Endothelial cell (in vitro differentiated cells): ENCODE measurements around the gene SEMA4D. TPM values are rescaled to one million over a fixed set of nuclear protein-coding genes. Genes with fewer than 3 reads are reported as not detected.

ENCODE experiments used
- DNase-seq: peaks from one replicate; pipeline ENCODE4 v3.0.0; 2021; ENCODE audit warnings: low spot score
- H3K27ac Mint-ChIP-seq: one replicate; pipeline ENCODE4 v1.8.0; 2021; ENCODE audit warnings: mixed read lengths, inconsistent platforms; ENCODE audit not compliant: unreplicated experiment
- H3K27me3 Mint-ChIP-seq: one replicate; pipeline ENCODE4 v1.8.0; 2021; ENCODE audit warnings: mild to moderate bottlenecking, moderate library complexity, mixed read lengths, inconsistent platforms; ENCODE audit not compliant: unreplicated experiment
- H3K36me3 Mint-ChIP-seq: one replicate; pipeline ENCODE4 v1.8.0; 2021; ENCODE audit warnings: mild to moderate bottlenecking, low read depth, mixed read lengths, inconsistent platforms; ENCODE audit not compliant: unreplicated experiment
- H3K4me1 Mint-ChIP-seq: one replicate; pipeline ENCODE4 v1.8.0; 2021; ENCODE audit warnings: mild to moderate bottlenecking, mixed read lengths, inconsistent platforms; ENCODE audit not compliant: unreplicated experiment
- H3K4me3 Mint-ChIP-seq: one replicate; pipeline ENCODE4 v1.8.0; 2021; ENCODE audit warnings: mild to moderate bottlenecking, mixed read lengths, inconsistent platforms; ENCODE audit not compliant: unreplicated experiment
- H3K9me3 Mint-ChIP-seq: one replicate; pipeline ENCODE4 v1.8.0; 2021; ENCODE audit warnings: mixed read lengths, inconsistent platforms; ENCODE audit not compliant: unreplicated experiment
- total RNA-seq: library from RNA; stranded (reverse); fragmentation: NEBNext Ultra II Directional; extraction: Animal tissue kit (Norgen Biotek cat#: 25700); gene quantifications from one replicate; pipeline ENCODE4 v1.2.1, GENCODE V29; 2021; ENCODE audit not compliant: unreplicated experiment
- TF ChIP-seq, protein P1 (sequence below): fragments of 200-600 bp; sonication (generic); IDR thresholded peaks from one replicate; pipeline ENCODE4 v1.5.0; 2021; ENCODE audit warnings: antibody characterized with exemption; ENCODE audit not compliant: unreplicated experiment

SEMA4D gene
- total RNA-seq, 1 donor from 2014 or later, result 14.8 TPM

DNA sequence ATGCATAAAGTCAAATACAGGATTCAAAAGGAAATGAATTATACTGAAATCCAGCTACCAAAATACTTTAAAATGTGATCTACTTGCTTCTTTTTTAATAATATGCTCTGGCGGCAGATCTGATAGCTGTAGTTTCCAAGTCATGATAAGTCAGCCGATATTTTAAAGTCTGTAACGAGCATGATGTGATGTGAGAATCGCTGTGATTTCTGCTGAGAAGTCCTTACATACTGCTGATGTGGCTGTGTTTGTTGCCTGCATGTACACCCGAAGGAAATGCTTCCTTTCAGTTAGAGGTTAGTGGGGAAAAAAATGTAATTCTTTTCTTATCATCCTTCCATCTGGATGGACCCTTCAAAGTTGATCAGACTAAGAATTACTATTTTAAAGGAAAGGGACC is 4.8 kb upstream of the SEMA4D start:
- Mint-ChIP-seq H3K4me3 (no peak overlapping the region), H3K9me3 (no peaks in the 10 kb centered on the region), H3K36me3 (no peaks in the 10 kb centered on the region), H3K27ac (no peak overlapping the region), H3K4me1 (peaks cover 8% of the 10 kb centered on the region), H3K27me3 (peaks cover 4% of the 10 kb centered on the region)
- TF ChIP-seq, protein P1, sequence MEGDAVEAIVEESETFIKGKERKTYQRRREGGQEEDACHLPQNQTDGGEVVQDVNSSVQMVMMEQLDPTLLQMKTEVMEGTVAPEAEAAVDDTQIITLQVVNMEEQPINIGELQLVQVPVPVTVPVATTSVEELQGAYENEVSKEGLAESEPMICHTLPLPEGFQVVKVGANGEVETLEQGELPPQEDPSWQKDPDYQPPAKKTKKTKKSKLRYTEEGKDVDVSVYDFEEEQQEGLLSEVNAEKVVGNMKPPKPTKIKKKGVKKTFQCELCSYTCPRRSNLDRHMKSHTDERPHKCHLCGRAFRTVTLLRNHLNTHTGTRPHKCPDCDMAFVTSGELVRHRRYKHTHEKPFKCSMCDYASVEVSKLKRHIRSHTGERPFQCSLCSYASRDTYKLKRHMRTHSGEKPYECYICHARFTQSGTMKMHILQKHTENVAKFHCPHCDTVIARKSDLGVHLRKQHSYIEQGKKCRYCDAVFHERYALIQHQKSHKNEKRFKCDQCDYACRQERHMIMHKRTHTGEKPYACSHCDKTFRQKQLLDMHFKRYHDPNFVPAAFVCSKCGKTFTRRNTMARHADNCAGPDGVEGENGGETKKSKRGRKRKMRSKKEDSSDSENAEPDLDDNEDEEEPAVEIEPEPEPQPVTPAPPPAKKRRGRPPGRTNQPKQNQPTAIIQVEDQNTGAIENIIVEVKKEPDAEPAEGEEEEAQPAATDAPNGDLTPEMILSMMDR, result no peak
- no peak for DNase-seq

DNA sequence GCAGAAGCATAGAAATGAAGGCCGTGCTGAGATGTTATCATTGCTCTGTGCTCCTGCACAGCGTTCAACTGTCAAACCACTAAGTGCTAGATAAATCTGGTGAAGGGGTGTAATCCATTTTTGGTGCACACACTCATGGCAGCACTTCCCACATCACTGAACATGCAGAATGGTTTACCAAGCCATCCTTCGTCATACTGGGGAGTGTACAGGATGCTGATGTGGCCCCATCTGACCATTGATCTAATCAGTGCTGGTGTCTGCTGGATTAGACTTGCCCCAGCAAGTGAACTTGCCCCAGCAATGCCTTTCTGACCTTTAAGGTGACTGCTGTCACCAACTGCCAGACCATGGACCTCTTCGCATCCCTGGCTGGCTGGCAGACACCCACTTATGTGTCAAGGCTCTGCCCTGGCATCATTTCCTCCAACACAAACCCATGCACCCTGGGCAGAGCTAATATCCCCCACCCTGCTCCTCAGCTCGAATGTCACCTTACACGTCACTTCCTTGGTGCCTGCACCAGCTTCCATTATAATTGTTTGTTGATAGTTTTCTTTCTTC is 4.2 kb upstream of the SEMA4D start:
- Mint-ChIP-seq H3K27me3 (peaks cover 4% of the 10 kb centered on the region), H3K4me1 (peaks cover 5% of the 10 kb centered on the region), H3K4me3 (no peak overlapping the region), H3K36me3 (no peaks in the 10 kb centered on the region), H3K9me3 (no peaks in the 10 kb centered on the region), H3K27ac (no peak overlapping the region)
- no peak for DNase-seq
- TF ChIP-seq, protein P1, result no peak

DNA sequence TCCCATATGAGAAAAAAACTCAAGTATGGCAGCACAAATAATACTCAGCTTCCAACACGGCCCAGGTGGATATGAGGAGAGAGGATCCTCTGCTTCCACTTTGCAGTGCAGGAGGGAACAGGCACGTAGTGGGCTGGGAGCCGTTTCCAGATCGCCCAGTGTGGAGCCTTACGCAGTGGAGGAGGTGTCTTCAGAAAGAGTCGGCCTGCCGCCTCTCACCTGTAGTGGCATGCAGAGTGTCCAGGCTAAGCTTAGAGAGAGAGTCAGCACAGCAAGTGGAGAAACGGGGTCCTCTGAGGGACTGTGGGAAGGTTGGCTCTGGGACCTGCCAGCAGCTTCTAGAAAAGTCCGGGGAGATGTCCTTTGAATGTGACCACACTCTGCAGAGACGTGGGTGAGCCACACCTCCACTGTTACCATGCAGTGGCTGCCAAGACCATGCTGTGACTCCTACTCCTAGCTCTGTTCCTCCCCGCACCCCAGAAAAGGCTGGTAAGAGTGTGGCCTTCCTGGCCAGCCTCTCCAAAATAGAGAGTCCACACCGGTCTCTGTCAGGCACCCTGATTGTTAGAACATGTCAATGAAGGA is 3.5 kb upstream of the SEMA4D start:
- Mint-ChIP-seq H3K4me3 (no peak overlapping the region), H3K27ac (no peak overlapping the region), H3K36me3 (no peaks in the 10 kb centered on the region), H3K4me1 (peaks cover 10% of the 10 kb centered on the region), H3K9me3 (no peaks in the 10 kb centered on the region), H3K27me3 (peaks cover 9% of the 10 kb centered on the region)
- DNase-seq, result no peak
- TF ChIP-seq, protein P1, result no peak

DNA sequence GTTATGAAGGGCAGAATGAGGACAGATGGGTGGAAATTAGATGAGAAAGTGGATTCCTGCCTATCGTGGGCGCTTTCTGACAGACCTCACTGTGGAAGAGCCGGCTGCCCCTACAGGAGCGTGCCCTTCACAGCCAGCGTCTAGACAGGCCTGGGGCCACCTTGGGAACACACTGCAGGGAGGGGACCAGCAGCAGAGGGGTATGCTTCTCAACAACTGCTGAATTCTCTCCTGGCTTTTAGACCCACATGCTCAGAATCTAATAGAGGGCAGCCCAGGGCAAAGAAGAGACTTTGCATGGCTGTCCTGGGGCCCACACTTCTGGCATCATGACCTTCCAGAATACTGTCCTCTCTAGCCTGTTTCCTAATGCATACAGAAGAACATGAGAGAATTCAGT is 2.1 kb upstream of the SEMA4D start:
- peaks cover 9% of the 10 kb centered on the region for H3K27me3 Mint-ChIP-seq
- TF ChIP-seq, protein P1, result no peak
- no peaks in the 10 kb centered on the region for H3K36me3 Mint-ChIP-seq
- no peak overlapping the region for H3K4me3 Mint-ChIP-seq
- H3K27ac Mint-ChIP-seq, result no peak overlapping the region
- DNase-seq, result no peak
- no peaks in the 10 kb centered on the region for H3K9me3 Mint-ChIP-seq
- peaks cover 5% of the 10 kb centered on the region for H3K4me1 Mint-ChIP-seq

DNA sequence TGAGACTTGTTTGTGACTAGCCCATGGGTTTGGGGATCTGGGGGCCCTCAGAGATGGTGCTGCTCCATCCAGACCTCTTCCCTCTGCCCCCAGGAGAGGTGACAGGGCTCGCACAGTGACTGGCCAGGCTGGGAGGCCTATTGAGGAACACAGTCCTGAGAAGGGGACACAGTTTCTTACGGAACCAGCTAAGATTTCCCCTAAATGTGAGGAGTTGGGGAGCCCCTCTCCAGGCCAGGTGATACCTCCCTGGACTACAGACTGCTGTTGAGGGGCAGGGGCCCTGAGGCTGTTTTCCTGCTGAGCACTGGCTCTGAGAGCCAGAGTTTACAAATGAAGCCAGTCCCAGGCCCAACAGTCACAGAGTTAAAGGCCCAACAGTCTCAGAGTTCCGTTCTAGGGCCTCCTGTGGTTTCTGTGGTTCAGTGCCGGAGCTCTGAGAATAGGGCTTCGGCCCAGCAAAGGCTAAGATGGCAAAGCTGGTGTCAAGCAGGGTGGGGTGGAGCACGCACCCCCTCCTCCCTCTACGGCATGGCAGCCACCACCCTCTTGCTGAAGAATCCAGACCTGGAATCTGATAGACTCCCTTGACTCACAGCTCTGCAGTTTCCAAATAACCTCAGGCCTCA is 1.1 kb upstream of the SEMA4D start:
- Mint-ChIP-seq H3K4me3 (no peak overlapping the region), H3K27me3 (peaks cover 9% of the 10 kb centered on the region), H3K27ac (no peak overlapping the region), H3K36me3 (no peaks in the 10 kb centered on the region), H3K9me3 (no peaks in the 10 kb centered on the region), H3K4me1 (peaks cover 7% of the 10 kb centered on the region)
- TF ChIP-seq, protein P1, result no peak
- no peak for DNase-seq
